Measurements from ENCODE around the gene KCP.

The KCP gene

GRCh38 chr7:128856001-128856718, 54.3 kb downstream of the KCP start:
- H3K9me3 ChIP-seq (ENCODE audit: severe bottlenecking) = no peaks in the 10 kb centered on the region
- no peak overlapping the region for H3K4me3 ChIP-seq (ENCODE audit: severe bottlenecking)
- no peaks in the 10 kb centered on the region for H3K4me1 ChIP-seq (ENCODE audit: insufficient read depth, poor library complexity, severe bottlenecking)
- no peak for ATAC-seq (ENCODE audit: low read depth)
- no peak overlapping the region for H3K27ac ChIP-seq (ENCODE audit: poor library complexity, severe bottlenecking)
- no peaks in the 10 kb centered on the region for H3K36me3 ChIP-seq (ENCODE audit: low read depth)
- TF ChIP-seq CTCF (IDR thresholded peaks at IDR 0.05; ENCODE audit: poor library complexity, severe bottlenecking) = no peak
- H3K27me3 ChIP-seq (ENCODE audit: insufficient read depth, poor library complexity, severe bottlenecking) = no peaks in the 10 kb centered on the region
- DNase-seq (ENCODE audit: low spot score) = no peak

GRCh38 chr7:128855559-128855958, 55.0 kb downstream of the KCP start:
- no peak for TF ChIP-seq CTCF (IDR thresholded peaks at IDR 0.05; ENCODE audit: poor library complexity, severe bottlenecking)
- Histone ChIP-seq H3K4me3 (ENCODE audit: severe bottlenecking) (no peak overlapping the region), H3K36me3 (ENCODE audit: low read depth) (no peaks in the 10 kb centered on the region), H3K27ac (ENCODE audit: poor library complexity, severe bottlenecking) (no peak overlapping the region), H3K27me3 (ENCODE audit: insufficient read depth, poor library complexity, severe bottlenecking) (no peaks in the 10 kb centered on the region), H3K9me3 (ENCODE audit: severe bottlenecking) (no peaks in the 10 kb centered on the region), H3K4me1 (ENCODE audit: insufficient read depth, poor library complexity, severe bottlenecking) (no peaks in the 10 kb centered on the region)
- DNase-seq (ENCODE audit: low spot score) = no peak
- no peak for ATAC-seq (ENCODE audit: low read depth)

- no peak for ATAC-seq (ENCODE audit: low read depth)
- DNase-seq (ENCODE audit: low spot score) = no peak
- no peaks in the 10 kb centered on the region for H3K36me3 ChIP-seq (ENCODE audit: low read depth)
- no peak overlapping the region for H3K27ac ChIP-seq (ENCODE audit: poor library complexity, severe bottlenecking)
- no peaks in the 10 kb centered on the region for H3K4me1 ChIP-seq (ENCODE audit: insufficient read depth, poor library complexity, severe bottlenecking)
- no peak for TF ChIP-seq CTCF (IDR thresholded peaks at IDR 0.05; ENCODE audit: poor library complexity, severe bottlenecking)
- H3K27me3 ChIP-seq (ENCODE audit: insufficient read depth, poor library complexity, severe bottlenecking) = no peaks in the 10 kb centered on the region
- no peaks in the 10 kb centered on the region for H3K9me3 ChIP-seq (ENCODE audit: severe bottlenecking)
- H3K4me3 ChIP-seq (ENCODE audit: severe bottlenecking) = no peak overlapping the region
Observed at GRCh38 chr7:128854396-128854795, 56.1 kb downstream of the KCP start.

GRCh38 chr7:128853799-128854198, 56.7 kb downstream of the KCP start:
- H3K4me3 ChIP-seq (ENCODE audit: severe bottlenecking) = no peak overlapping the region
- H3K4me1 ChIP-seq (ENCODE audit: insufficient read depth, poor library complexity, severe bottlenecking) = no peaks in the 10 kb centered on the region
- no peaks in the 10 kb centered on the region for H3K9me3 ChIP-seq (ENCODE audit: severe bottlenecking)
- DNase-seq (ENCODE audit: low spot score) = no peak
- no peak for ATAC-seq (ENCODE audit: low read depth)
- TF ChIP-seq CTCF (IDR thresholded peaks at IDR 0.05; ENCODE audit: poor library complexity, severe bottlenecking) = no peak
- no peaks in the 10 kb centered on the region for H3K27me3 ChIP-seq (ENCODE audit: insufficient read depth, poor library complexity, severe bottlenecking)
- no peak overlapping the region for H3K27ac ChIP-seq (ENCODE audit: poor library complexity, severe bottlenecking)
- H3K36me3 ChIP-seq (ENCODE audit: low read depth) = no peaks in the 10 kb centered on the region

GRCh38 chr7:128852537-128853254, 57.8 kb downstream of the KCP start:
- Histone ChIP-seq H3K27me3 (ENCODE audit: insufficient read depth, poor library complexity, severe bottlenecking) (no peaks in the 10 kb centered on the region), H3K27ac (ENCODE audit: poor library complexity, severe bottlenecking) (no peak overlapping the region), H3K36me3 (ENCODE audit: low read depth) (no peaks in the 10 kb centered on the region), H3K4me1 (ENCODE audit: insufficient read depth, poor library complexity, severe bottlenecking) (no peaks in the 10 kb centered on the region), H3K4me3 (ENCODE audit: severe bottlenecking) (no peak overlapping the region), H3K9me3 (ENCODE audit: severe bottlenecking) (no peaks in the 10 kb centered on the region)
- no peak for ATAC-seq (ENCODE audit: low read depth)
- no peak for DNase-seq (ENCODE audit: low spot score)
- no peak for TF ChIP-seq CTCF (IDR thresholded peaks at IDR 0.05; ENCODE audit: poor library complexity, severe bottlenecking)
